Measurements from ENCODE around the gene TP53TG5. TPM values are rescaled to one million over a fixed set of nuclear protein-coding genes. Genes with fewer than 3 reads are reported as not detected.

TP53TG5 gene
- total RNA-seq, 4 donors from 2014 or later = not detected

DNA sequence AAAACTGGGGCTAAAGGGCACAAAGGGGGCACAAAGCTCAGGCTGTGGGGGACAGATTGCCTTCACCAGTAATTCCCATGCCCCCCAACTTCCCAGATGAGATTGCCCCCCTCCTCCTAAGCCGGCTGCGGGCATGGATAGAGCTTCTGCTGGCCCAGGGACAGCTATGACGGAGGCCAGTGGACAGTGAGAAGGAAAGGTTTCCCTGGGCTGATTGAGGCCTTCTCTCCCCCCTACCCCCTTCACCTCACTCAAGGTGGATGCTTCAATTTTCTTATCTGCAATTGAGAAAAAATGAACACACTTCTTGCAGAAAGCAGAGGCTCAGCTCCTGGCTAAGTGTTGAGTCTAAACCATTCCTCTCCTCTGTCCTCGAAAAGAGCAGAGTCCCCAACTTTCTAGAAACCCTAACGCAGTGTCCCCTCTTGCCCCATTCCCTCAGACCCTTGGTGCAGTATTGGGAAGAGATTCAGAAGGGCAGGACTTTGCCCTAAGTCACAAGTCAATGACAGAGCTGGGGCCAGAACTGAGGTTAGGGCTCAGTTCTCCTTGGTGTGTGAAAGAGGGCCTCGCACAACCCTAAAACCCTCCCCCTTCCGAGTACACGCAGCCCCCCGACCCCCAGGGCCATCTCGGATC, 30.7 kb downstream of the TP53TG5 start:
- TF ChIP-seq EP300 (IDR thresholded peaks at IDR 0.05) (no peak), POLR2A (IDR thresholded peaks at IDR 0.05) (no peak)
- TF ChIP-seq, protein P1, sequence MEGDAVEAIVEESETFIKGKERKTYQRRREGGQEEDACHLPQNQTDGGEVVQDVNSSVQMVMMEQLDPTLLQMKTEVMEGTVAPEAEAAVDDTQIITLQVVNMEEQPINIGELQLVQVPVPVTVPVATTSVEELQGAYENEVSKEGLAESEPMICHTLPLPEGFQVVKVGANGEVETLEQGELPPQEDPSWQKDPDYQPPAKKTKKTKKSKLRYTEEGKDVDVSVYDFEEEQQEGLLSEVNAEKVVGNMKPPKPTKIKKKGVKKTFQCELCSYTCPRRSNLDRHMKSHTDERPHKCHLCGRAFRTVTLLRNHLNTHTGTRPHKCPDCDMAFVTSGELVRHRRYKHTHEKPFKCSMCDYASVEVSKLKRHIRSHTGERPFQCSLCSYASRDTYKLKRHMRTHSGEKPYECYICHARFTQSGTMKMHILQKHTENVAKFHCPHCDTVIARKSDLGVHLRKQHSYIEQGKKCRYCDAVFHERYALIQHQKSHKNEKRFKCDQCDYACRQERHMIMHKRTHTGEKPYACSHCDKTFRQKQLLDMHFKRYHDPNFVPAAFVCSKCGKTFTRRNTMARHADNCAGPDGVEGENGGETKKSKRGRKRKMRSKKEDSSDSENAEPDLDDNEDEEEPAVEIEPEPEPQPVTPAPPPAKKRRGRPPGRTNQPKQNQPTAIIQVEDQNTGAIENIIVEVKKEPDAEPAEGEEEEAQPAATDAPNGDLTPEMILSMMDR (IDR thresholded peaks at IDR 0.05) = no peak
- peak overlapping the region; percentile 58 to 79 (median 70) for H3K4me3 ChIP-seq
- DNase-seq (ENCODE audit: low spot score in 2 of 2) = no peak
- H3K27ac ChIP-seq = peak overlapping the region; percentile 90 to 98 (median 94)
- no peaks in the 10 kb centered on the region for H3K9me3 ChIP-seq
- H3K27me3 ChIP-seq = no peaks in the 10 kb centered on the region
- H3K36me3 ChIP-seq = no peaks in the 10 kb centered on the region
- WGBS, 2 donors = 19 to 32% methylated on average over 6 of the region's 10 CpGs
- peaks cover 0 to 61% (median 45%) of the 10 kb centered on the region in 4 donors for H3K4me1 ChIP-seq

DNA sequence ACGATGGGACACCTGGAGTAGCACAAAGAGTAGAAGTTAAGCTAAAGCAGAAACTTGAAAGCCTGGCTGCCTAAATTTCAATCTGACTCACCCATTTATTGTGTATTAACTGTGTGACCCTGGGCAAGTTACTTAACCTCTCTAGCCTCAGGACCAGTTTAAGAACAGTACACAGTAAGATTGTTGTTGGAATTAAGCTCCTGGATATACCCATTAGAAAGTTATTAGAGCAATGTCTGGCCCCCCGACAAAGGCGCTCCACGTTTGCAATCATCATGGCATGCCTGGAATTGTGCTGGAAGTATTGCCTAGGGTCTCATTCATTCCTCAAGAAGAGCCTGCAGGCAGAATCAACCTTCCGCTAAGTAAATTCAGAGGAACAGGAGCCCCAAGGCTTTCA, 31.3 kb downstream of the TP53TG5 start:
- peaks cover 0 to 67% (median 50%) of the 10 kb centered on the region in 4 donors for H3K4me1 ChIP-seq
- 38 to 40% methylated on average over 5 of the region's 5 CpGs for WGBS, 2 donors

DNA sequence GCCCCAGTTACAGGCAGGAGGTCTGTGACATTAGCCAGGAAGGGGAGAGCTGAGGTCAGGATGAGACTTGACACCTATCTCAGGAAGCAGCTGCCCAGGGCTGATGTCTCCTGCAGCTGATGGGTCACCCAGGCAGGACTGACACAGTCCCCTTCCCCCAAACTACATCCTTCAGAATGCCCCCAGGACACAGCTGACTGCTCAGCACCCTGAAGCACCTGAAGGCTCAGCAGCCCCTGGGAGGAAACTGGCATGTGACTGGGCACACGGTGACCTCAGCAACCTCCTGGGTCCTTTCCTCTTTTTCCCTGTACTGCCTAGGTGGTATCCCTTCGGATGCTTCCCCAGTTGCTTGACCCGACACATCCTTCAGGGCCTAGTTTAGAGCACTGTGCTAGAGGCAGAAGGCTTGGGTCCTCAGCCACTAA, 31.8 kb downstream of the TP53TG5 start:
- no peak for DNase-seq (ENCODE audit: low spot score in 2 of 2)
- TF ChIP-seq EP300 (IDR thresholded peaks at IDR 0.05) (no peak), POLR2A (IDR thresholded peaks at IDR 0.05) (no peak)
- TF ChIP-seq, protein P1 (IDR thresholded peaks at IDR 0.05) = no peak
- H3K4me3 ChIP-seq = peak overlapping the region; percentile 58 to 79 (median 70)
- 55 to 64% methylated on average over 3 of the region's 3 CpGs for WGBS, 2 donors
- peak overlapping the region; percentile 90 to 98 (median 94) for H3K27ac ChIP-seq
- H3K4me1 ChIP-seq = peaks cover 0 to 72% (median 55%) of the 10 kb centered on the region in 4 donors
- H3K36me3 ChIP-seq = no peaks in the 10 kb centered on the region
- no peaks in the 10 kb centered on the region for H3K9me3 ChIP-seq
- H3K27me3 ChIP-seq = no peaks in the 10 kb centered on the region

More for the DNA sequence above, 31.3 kb downstream of the TP53TG5 start:
- peak overlapping the region; percentile 90 to 98 (median 94) for H3K27ac ChIP-seq
- H3K36me3 ChIP-seq = no peaks in the 10 kb centered on the region
- TF ChIP-seq, protein P1 (IDR thresholded peaks at IDR 0.05) = no peak
- TF ChIP-seq POLR2A (IDR thresholded peaks at IDR 0.05) (no peak), EP300 (IDR thresholded peaks at IDR 0.05) (no peak)
- H3K9me3 ChIP-seq = no peaks in the 10 kb centered on the region
- no peak for DNase-seq (ENCODE audit: low spot score in 2 of 2)
- peak overlapping the region; percentile 58 to 79 (median 70) for H3K4me3 ChIP-seq
- H3K27me3 ChIP-seq = no peaks in the 10 kb centered on the region

DNA sequence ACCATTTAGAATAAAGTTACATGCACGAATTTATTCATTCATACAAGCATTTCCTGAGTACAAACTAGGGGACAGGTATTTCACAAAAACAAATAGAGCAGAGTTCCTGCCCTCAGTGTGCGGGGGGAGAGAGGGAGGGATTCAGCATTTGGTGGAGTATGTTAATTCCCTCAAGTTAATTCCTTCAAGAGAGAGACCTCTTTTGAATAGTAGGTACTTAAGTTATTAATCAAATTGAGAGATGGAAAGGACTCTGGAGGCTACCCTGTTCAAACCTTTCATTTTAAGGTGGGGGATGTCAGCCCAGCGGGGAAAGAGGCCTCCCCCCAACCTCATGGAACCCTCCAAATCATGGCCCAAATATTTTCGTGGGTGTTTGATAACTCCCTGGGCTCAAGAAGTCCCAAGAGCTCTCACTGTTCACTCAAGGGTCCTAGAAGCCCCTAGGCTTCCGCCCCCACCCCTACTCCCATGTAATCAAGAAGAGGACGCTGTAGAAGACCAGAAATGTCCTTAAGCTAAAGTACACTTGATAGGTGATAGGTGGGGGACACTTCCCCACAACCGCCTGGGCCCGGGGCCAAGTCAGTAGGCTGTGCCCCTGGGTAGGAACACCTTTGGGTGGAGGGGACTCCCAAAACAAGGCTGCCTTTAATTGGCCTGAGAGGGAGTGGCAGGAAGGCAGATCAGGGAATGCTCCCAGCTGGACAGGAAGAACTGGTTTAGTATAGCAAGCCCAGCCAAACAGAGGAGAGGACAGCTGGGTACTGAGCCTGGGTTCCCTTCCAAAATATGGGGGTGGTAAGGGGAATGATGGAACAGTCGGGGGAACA, 32.8 kb downstream of the TP53TG5 start:
- H3K36me3 ChIP-seq = no peaks in the 10 kb centered on the region
- H3K27me3 ChIP-seq = no peaks in the 10 kb centered on the region
- H3K4me3 ChIP-seq = peak overlapping the region in 3 of 4 donors; percentile 58 to 79 (median 74)
- H3K9me3 ChIP-seq = no peaks in the 10 kb centered on the region
- peaks cover 0 to 82% (median 64%) of the 10 kb centered on the region in 4 donors for H3K4me1 ChIP-seq
- TF ChIP-seq, protein P1 (IDR thresholded peaks at IDR 0.05) = no peak
- no peak for TF ChIP-seq POLR2A (IDR thresholded peaks at IDR 0.05)
- TF ChIP-seq EP300 (IDR thresholded peaks at IDR 0.05) = no peak
- no peak for DNase-seq (ENCODE audit: low spot score in 2 of 2)
- WGBS, 2 donors = 68 to 77% methylated on average over 9 of the region's 9 CpGs
- H3K27ac ChIP-seq = peak overlapping the region; percentile 90 to 98 (median 94)

Data from tibial nerve (tissue), 4 donors.